ENCODE measurements around the gene HMX2. TPM values are rescaled to one million over a fixed set of nuclear protein-coding genes. Genes with fewer than 3 reads are reported as not detected.
A peak's percentile ranks its signal among the peaks of the same experiment; 100 is the strongest.
"Not testable (repeated sequence)": the region's sequence is repeated elsewhere in the genome, so short reads cannot be mapped to it uniquely, and the experiment has no call there.

HMX2 gene
- total and polyA plus RNA-seq, 7 experiments from 2014 or later = 0.14 to 0.24 TPM; not detected in 5

GRCh38 chr10:123175389-123176387 lies 27.8 kb downstream of the HMX2 start:
- Histone ChIP-seq H3K4me3 (ENCODE audit: low read length) (no peak overlapping the region), H3K36me3 (ENCODE audit: control insufficient read depth in 2 of 3, insufficient read depth in 3 of 3, low read length in 3 of 3) (peaks cover 0 to 10% (median 0%) of the 10 kb centered on the region in 3 experiments), H3K4me1 (ENCODE audit: control insufficient read depth in 2 of 2, insufficient read depth in 2 of 2, low read length in 2 of 2) (no peaks in the 10 kb centered on the region), H3K9me3 (ENCODE audit: control insufficient read depth in 2 of 3, low read length in 3 of 3) (no peaks in the 10 kb centered on the region), H3K27me3 (ENCODE audit: control insufficient read depth in 2 of 2, insufficient read depth in 2 of 2, low read length in 2 of 2) (no peaks in the 10 kb centered on the region), H3K27ac (ENCODE audit: low read depth, low read length) (no peak overlapping the region)
- ChIA-PET CTCF (interaction anchor here (0.6 kb wide), 1 partner anchor 134 kb away, joined by 3 read pairs; no protein-coding TSS in a partner anchor), POLR2A (no interaction called here)
- peak overlapping the region in 1 of 9 donors; percentile 38 for H3K27ac Mint-ChIP-seq
- H3K4me3 Mint-ChIP-seq = no peak overlapping the region
- peaks cover 0 to 15% (median 3%) of the 10 kb centered on the region in 11 donors for H3K9me3 Mint-ChIP-seq
- peaks cover 14 to 68% (median 62%) of the 10 kb centered on the region in 5 donors for H3K36me3 Mint-ChIP-seq
- ATAC-seq = no peak
- DNase-seq = no peak
- H3K27me3 Mint-ChIP-seq = no peaks in the 10 kb centered on the region
- peaks cover 1 to 14% (median 10%) of the 10 kb centered on the region in 7 donors for H3K4me1 Mint-ChIP-seq
- intact Hi-C loops (cut with micrococcal nuclease) = no loop called here

- H3K4me3 ChIP-seq (ENCODE audit: low read length); intact Hi-C loops (cut with micrococcal nuclease); H3K9me3 ChIP-seq (ENCODE audit: control insufficient read depth in 2 of 3, low read length in 3 of 3); DNase-seq; H3K4me1 ChIP-seq (ENCODE audit: control insufficient read depth in 2 of 2, insufficient read depth in 2 of 2, low read length in 2 of 2); H3K27ac ChIP-seq (ENCODE audit: low read depth, low read length); H3K27ac Mint-ChIP-seq; CTCF ChIA-PET; H3K4me3 Mint-ChIP-seq; H3K27me3 Mint-ChIP-seq; H3K36me3 ChIP-seq (ENCODE audit: control insufficient read depth in 2 of 3, insufficient read depth in 3 of 3, low read length in 3 of 3); POLR2A ChIA-PET; H3K27me3 ChIP-seq (ENCODE audit: control insufficient read depth in 2 of 2, insufficient read depth in 2 of 2, low read length in 2 of 2); ATAC-seq: not testable (repeated sequence)
- Mint-ChIP-seq H3K9me3 (peaks cover 0 to 21% (median 9%) of the 10 kb centered on the region in 11 donors), H3K36me3 (peaks cover 14 to 65% (median 64%) of the 10 kb centered on the region in 5 donors), H3K4me1 (peaks cover 0 to 14% (median 8%) of the 10 kb centered on the region in 7 donors)
Observed at GRCh38 chr10:123178390-123178789, 30.5 kb downstream of the HMX2 start.

GRCh38 chr10:123180101-123181090 lies 32.5 kb downstream of the HMX2 start:
- ATAC-seq (no peak), DNase-seq (no peak)
- Histone ChIP-seq H3K27ac (ENCODE audit: low read depth, low read length) (no peak overlapping the region), H3K4me1 (ENCODE audit: control insufficient read depth in 2 of 2, insufficient read depth in 2 of 2, low read length in 2 of 2) (no peaks in the 10 kb centered on the region), H3K27me3 (ENCODE audit: control insufficient read depth in 2 of 2, insufficient read depth in 2 of 2, low read length in 2 of 2) (no peaks in the 10 kb centered on the region), H3K9me3 (ENCODE audit: control insufficient read depth in 2 of 3, low read length in 3 of 3) (no peaks in the 10 kb centered on the region), H3K4me3 (ENCODE audit: low read length) (no peak overlapping the region), H3K36me3 (ENCODE audit: control insufficient read depth in 2 of 3, insufficient read depth in 3 of 3, low read length in 3 of 3) (peaks cover 0 to 15% (median 0%) of the 10 kb centered on the region in 3 experiments)
- H3K9me3 Mint-ChIP-seq = peaks cover 0 to 41% (median 21%) of the 10 kb centered on the region in 11 donors
- H3K36me3 Mint-ChIP-seq = peaks cover 13 to 71% (median 66%) of the 10 kb centered on the region in 5 donors
- H3K27me3 Mint-ChIP-seq = no peaks in the 10 kb centered on the region
- POLR2A ChIA-PET = no interaction called here
- H3K4me1 Mint-ChIP-seq = peaks cover 0 to 5% (median 0%) of the 10 kb centered on the region in 7 donors
- intact Hi-C loops (cut with micrococcal nuclease) = no loop called here
- CTCF ChIA-PET = no interaction called here
- no peak overlapping the region for H3K4me3 Mint-ChIP-seq
- H3K27ac Mint-ChIP-seq = peak overlapping the region in 1 of 9 donors; percentile 3

GRCh38 chr10:123183724-123184123 lies 35.8 kb downstream of the HMX2 start:
- peaks cover 22 to 70% (median 64%) of the 10 kb centered on the region in 5 donors for H3K36me3 Mint-ChIP-seq

GRCh38 chr10:123187781-123188180 lies 39.8 kb downstream of the HMX2 start:
- ATAC-seq (no peak), DNase-seq (no peak)
- ChIA-PET CTCF (no interaction called here), POLR2A (no interaction called here)
- Histone ChIP-seq H3K27me3 (ENCODE audit: control insufficient read depth in 2 of 2, insufficient read depth in 2 of 2, low read length in 2 of 2) (no peaks in the 10 kb centered on the region), H3K4me3 (ENCODE audit: low read length) (no peak overlapping the region), H3K27ac (ENCODE audit: low read depth, low read length) (no peak overlapping the region), H3K9me3 (ENCODE audit: control insufficient read depth in 2 of 3, low read length in 3 of 3) (no peaks in the 10 kb centered on the region), H3K4me1 (ENCODE audit: control insufficient read depth in 2 of 2, insufficient read depth in 2 of 2, low read length in 2 of 2) (no peaks in the 10 kb centered on the region), H3K36me3 (ENCODE audit: control insufficient read depth in 2 of 3, insufficient read depth in 3 of 3, low read length in 3 of 3) (peaks cover 0 to 26% (median 0%) of the 10 kb centered on the region in 3 experiments)
- intact Hi-C loops (cut with micrococcal nuclease) = no loop called here
- Mint-ChIP-seq H3K36me3 (peaks cover 35 to 87% (median 74%) of the 10 kb centered on the region in 5 donors), H3K4me1 (peaks cover 0 to 18% (median 0%) of the 10 kb centered on the region in 7 donors), H3K4me3 (no peak overlapping the region), H3K27ac (no peak overlapping the region), H3K9me3 (peaks cover 3 to 32% (median 19%) of the 10 kb centered on the region in 11 donors), H3K27me3 (no peaks in the 10 kb centered on the region)

More at GRCh38 chr10:123183724-123184123, 35.8 kb downstream of the HMX2 start:
- Mint-ChIP-seq H3K4me1 (peaks cover 0 to 6% (median 0%) of the 10 kb centered on the region in 7 donors), H3K27me3 (no peaks in the 10 kb centered on the region), H3K4me3 (no peak overlapping the region), H3K27ac (no peak overlapping the region), H3K9me3 (peaks cover 3 to 37% (median 20%) of the 10 kb centered on the region in 11 donors)
- H3K4me3 ChIP-seq (ENCODE audit: low read length) = no peak overlapping the region
- ChIA-PET POLR2A (no interaction called here), CTCF (interaction anchor here (0.6 to 0.9 kb wide), 2 partner anchors 11 to 37 kb away, joined by 3 read pairs; no protein-coding TSS in a partner anchor)
- H3K4me1 ChIP-seq (ENCODE audit: control insufficient read depth in 2 of 2, insufficient read depth in 2 of 2, low read length in 2 of 2) = no peaks in the 10 kb centered on the region
- DNase-seq = no peak
- H3K27ac ChIP-seq (ENCODE audit: low read depth, low read length) = no peak overlapping the region
- no peaks in the 10 kb centered on the region for H3K9me3 ChIP-seq (ENCODE audit: control insufficient read depth in 2 of 3, low read length in 3 of 3)
- ATAC-seq = no peak
- no peaks in the 10 kb centered on the region for H3K27me3 ChIP-seq (ENCODE audit: control insufficient read depth in 2 of 2, insufficient read depth in 2 of 2, low read length in 2 of 2)
- peaks cover 0 to 19% (median 0%) of the 10 kb centered on the region in 3 experiments for H3K36me3 ChIP-seq (ENCODE audit: control insufficient read depth in 2 of 3, insufficient read depth in 3 of 3, low read length in 3 of 3)
- intact Hi-C loops (cut with micrococcal nuclease) = no loop called here

- Histone ChIP-seq H3K4me3 (ENCODE audit: low read length) (no peak overlapping the region), H3K4me1 (ENCODE audit: control insufficient read depth in 2 of 2, insufficient read depth in 2 of 2, low read length in 2 of 2) (no peaks in the 10 kb centered on the region), H3K9me3 (ENCODE audit: control insufficient read depth in 2 of 3, low read length in 3 of 3) (no peaks in the 10 kb centered on the region), H3K27ac (ENCODE audit: low read depth, low read length) (no peak overlapping the region), H3K36me3 (ENCODE audit: control insufficient read depth in 2 of 3, insufficient read depth in 3 of 3, low read length in 3 of 3) (peaks cover 0 to 12% (median 0%) of the 10 kb centered on the region in 3 experiments), H3K27me3 (ENCODE audit: control insufficient read depth in 2 of 2, insufficient read depth in 2 of 2, low read length in 2 of 2) (no peaks in the 10 kb centered on the region)
- no peak for ATAC-seq
- H3K9me3 Mint-ChIP-seq = peaks cover 0 to 1% (median 0%) of the 10 kb centered on the region in 11 donors
- no peak overlapping the region for H3K4me3 Mint-ChIP-seq
- ChIA-PET CTCF (no interaction called here), POLR2A (interaction anchor here (1.1 kb wide), 1 partner anchor 48 kb away, joined by 3 read pairs; no protein-coding TSS in a partner anchor)
- peaks cover 0 to 23% (median 0%) of the 10 kb centered on the region in 7 donors for H3K4me1 Mint-ChIP-seq
- H3K27ac Mint-ChIP-seq = no peak overlapping the region
- H3K27me3 Mint-ChIP-seq = no peaks in the 10 kb centered on the region
- peaks cover 10 to 72% (median 50%) of the 10 kb centered on the region in 5 donors for H3K36me3 Mint-ChIP-seq
- intact Hi-C loops (cut with micrococcal nuclease) = no loop called here
- DNase-seq = no peak
Observed at GRCh38 chr10:123191886-123192285, 44.0 kb downstream of the HMX2 start.

Measured in naive thymus-derived CD4-positive, alpha-beta T cell (primary cell).